Aortic smooth muscle cell (primary cell): Measurements from ENCODE around the gene EXOC3L1. TPM values are rescaled to one million over a fixed set of nuclear protein-coding genes. Genes with fewer than 3 reads are reported as not detected.

Source experiments
- total RNA-seq: library from RNA; depleted of rRNA; stranded (reverse); fragments of >200 nt; gene quantifications from 2 replicates; pipeline ENCODE4 v1.2.3, GENCODE V29; 2014

The EXOC3L1 gene
- 0.25 and 0.66 TPM in 2 replicates for total RNA-seq

DNA sequence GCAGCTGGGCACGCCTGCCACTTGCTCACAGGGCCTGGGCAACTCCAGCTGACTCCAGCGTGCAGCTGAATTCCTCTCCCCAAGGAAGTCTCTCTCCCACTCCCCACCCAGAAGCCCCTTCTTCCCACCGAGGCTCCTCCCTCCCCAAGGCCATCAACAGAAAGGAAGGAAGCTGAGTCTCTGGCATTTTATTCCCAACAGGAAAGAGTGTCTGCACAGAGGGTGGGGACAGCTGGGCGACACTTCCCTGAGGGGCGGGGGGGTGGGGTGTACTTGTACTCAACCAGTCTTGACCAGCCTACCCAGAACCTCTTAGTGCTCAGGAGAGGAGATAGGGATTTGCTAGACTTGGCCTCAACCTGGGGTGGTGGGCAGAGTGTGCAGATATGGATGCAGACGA lies at the start of gene EXOC3L1:
EXOC3L1 (minus strand) TSS at position 96 of the 400 bp plus-strand sequence. CDS start 460 bp downstream, outside the sequence.

DNA sequence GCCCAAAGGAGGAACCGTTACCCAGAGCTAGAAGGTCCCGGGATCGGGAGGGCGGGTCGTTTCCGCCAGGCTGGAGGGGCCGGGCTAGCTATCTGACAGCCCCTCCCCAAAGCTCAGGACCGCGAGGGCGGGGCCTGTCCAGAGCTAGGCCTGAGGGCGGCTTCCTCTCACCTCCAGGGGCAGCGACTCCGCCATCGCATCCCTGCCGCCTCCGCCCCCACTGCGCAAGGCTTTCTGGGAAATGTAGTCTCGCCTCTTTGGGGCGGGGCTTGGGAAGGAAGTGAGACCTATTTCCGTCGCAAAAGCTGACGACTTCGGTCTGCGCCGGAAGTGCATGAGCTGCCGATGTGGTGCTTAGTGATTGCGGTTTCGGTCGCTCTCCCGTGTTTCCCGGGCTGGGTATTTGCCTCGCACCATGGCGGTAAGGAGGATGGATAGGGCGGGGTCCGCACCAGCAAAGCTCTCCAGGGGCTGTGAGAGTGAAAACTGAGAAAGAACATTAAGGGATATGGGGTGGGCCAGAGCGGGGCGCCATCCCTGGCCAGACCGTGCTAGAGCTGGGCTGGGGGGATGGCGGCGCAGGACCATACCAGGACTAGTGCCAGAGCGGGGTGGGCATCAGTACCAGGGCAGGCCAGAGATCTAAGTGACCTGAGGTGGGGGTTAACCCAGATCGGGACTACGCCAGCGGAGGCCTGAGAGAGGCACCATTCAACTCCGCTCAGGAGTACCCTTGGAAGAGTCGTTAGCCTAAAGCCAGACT lies 37.0 kb upstream of the EXOC3L1 start, which contains the start of gene TMEM208:
TMEM208 (plus strand) TSS at position 327 of the 763 bp plus-strand sequence; CDS start at position 416, 89 bp downstream.

GRCh38 chr16:67199011-67199807 lies 9.3 kb upstream of the EXOC3L1 start, which contains the start of gene ELMO3:
TSS of gene ELMO3 (plus strand) at chr16:67199131. CDS start at chr16:67199327, 196 bp downstream.

DNA sequence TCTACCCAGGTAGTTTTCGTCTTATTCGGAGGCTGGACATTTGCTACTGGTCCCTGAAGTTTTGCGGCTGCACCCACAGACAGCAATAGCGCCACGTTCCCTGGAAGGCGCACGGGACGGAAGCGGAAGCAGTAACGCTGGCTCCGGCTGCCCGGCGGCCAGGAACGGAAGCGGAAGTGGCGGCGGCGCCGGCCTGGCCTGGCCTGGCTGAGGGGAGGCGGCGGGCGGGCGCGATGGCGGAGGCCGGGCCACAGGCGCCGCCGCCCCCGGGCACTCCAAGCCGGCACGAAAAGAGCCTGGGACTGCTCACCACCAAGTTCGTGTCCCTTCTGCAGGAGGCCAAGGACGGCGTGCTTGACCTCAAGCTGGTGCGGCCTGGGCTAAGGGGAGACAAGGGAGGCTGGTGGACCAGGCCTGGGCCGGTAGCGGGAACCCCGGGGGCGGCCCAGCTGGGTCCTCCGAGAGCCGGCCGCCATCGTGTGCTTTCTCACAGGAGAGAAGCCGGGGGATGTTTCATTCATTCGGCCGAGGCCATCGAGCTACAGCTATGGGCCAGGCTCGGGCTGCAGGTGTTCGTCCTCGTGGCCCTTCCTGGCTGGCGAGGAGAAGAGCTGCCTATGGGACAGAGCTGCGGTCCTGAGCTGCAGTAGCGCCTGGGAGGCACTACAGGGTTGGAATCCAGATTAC lies 2.2 kb upstream of the EXOC3L1 start, which contains the start of gene E2F4:
E2F4 (plus strand) TSS at position 161 of the 687 bp plus-strand sequence; CDS start at position 234, 73 bp downstream.

GRCh38 chr16:67183627-67184452 lies 6.1 kb downstream of the EXOC3L1 start, which contains the start of gene MATCAP1:
TSS of gene MATCAP1 (minus strand) at chr16:67183963. CDS start at chr16:67180610, 3,353 bp downstream.

DNA sequence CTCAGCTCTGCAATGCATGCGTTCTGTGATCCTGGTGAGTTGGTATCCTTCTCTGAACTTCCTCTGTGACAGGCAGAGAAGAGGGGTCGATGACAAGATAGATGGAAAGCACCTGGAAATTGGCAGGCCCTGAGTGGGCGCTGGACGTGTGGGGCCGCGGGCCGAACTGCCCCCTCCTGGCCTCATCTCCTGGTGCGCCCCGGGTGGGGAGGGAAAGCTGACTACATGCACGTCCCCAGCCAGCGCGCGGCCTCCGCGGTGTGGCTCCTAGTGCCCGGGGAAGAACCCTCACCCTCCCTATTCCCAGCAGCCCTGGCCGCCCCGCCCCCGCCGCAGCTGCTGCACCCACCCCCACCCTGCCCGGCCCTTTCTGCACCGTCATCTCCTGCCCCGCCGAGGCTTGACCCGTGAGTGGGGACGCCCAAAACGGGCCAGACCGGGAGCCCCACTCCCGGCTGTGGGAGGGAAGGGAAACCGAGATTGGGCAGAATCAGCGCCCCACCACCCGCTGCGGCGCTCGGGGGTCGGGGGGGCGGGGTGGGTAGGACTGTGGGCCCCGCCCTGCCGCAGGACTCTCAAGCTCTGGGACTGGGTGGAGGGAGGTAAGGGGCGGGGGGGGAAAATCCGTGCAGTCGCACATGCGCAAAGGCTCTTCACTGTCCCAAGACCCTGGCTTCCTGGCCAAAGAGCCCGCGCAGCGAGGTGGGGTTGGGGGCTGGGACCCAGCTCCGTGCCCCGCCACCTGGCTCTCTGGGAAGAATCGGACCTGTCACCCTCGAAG lies 19.6 kb downstream of the EXOC3L1 start, which contains the start of gene NOL3:
NOL3 (plus strand) TSS at position 371 of the 781 bp plus-strand sequence.

GRCh38 chr16:67164599-67165061 lies 25.3 kb downstream of the EXOC3L1 start, which contains the start of gene HSF4:
TSS of gene HSF4 (plus strand) at chr16:67164745. CDS start at chr16:67164812, 67 bp downstream.

DNA sequence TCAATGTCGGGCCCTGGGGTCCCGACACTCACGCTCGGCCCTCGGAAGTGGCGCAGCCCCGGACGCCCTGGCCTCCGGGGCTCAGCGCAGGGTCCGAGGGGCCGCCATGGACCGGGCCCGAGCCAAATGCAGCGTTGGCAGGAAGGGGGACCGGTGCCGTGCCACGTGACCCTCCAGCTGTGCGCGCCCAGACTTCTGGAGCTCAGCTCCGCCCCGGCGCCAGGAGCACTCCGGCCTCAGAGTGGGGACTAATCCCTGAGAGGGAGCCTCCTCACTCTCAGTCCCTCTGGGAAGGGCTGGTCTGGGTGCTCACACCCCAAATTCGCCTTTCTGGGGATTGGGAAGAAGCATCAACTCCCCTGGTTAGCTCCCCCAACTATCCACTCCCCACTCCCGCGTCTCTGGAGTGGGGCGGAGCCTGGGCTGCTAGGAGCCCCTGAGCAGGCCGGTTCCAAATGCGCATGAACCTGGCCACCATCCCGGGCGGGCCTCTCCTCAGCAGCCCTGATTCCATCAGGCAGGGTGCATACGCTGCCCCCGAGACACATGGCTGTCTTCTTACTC lies 39.0 kb downstream of the EXOC3L1 start, which contains the start of gene B3GNT9:
B3GNT9 (minus strand) TSS at position 166 of the 564 bp plus-strand sequence. CDS start 513 bp downstream, outside the sequence.

Other genes starting within 250 kb of the EXOC3L1 start
- 0.13 and 0.56 TPM in 2 replicates for gene CES3, start 228.9 kb downstream of the EXOC3L1 start, total RNA-seq
- gene CES4A, start 201.5 kb downstream of the EXOC3L1 start, total RNA-seq: 1.3 and 1.4 TPM in 2 replicates
- gene CBFB, start 161.0 kb downstream of the EXOC3L1 start, total RNA-seq: 142 and 160 TPM in 2 replicates
- gene PHAF1, start 80.2 kb downstream of the EXOC3L1 start, total RNA-seq: 12.8 and 13.5 TPM in 2 replicates
- gene B3GNT9, start 39.1 kb downstream of the EXOC3L1 start, total RNA-seq: 36.5 and 44.3 TPM in 2 replicates
- gene TRADD, start 30.2 kb downstream of the EXOC3L1 start, total RNA-seq: 15.9 and 18.1 TPM in 2 replicates
- 7.1 and 7.2 TPM in 2 replicates for gene FBXL8, start 30.2 kb downstream of the EXOC3L1 start, total RNA-seq
- 3.3 and 4.9 TPM in 2 replicates for gene HSF4, start 25.4 kb downstream of the EXOC3L1 start, total RNA-seq
- 23.9 and 25.2 TPM in 2 replicates for gene NOL3, start 19.6 kb downstream of the EXOC3L1 start, total RNA-seq
- 14.4 and 15.2 TPM in 2 replicates for gene MATCAP1, start 6.2 kb downstream of the EXOC3L1 start, total RNA-seq
- gene E2F4, start 2.0 kb upstream of the EXOC3L1 start, total RNA-seq: 36.6 and 42.5 TPM in 2 replicates
- 0.44 and 0.66 TPM in 2 replicates for gene ELMO3, start 9.0 kb upstream of the EXOC3L1 start, total RNA-seq
- 39.9 and 45.7 TPM in 2 replicates for gene TMEM208, start 37.0 kb upstream of the EXOC3L1 start, total RNA-seq
- 9.5 and 15.2 TPM in 2 replicates for gene FHOD1, start 57.3 kb upstream of the EXOC3L1 start, total RNA-seq
- 0.31 and 0.66 TPM in 2 replicates for gene SLC9A5, start 58.8 kb upstream of the EXOC3L1 start, total RNA-seq
- gene PLEKHG4, start 89.4 kb upstream of the EXOC3L1 start, total RNA-seq: 11.6 and 24.0 TPM in 2 replicates
- under 0.01 TPM in 1 of 2 replicates, not detected in the other for gene KCTD19, start 136.6 kb upstream of the EXOC3L1 start, total RNA-seq
- gene LRRC36, start 136.7 kb upstream of the EXOC3L1 start, total RNA-seq: not detected in 2 replicates
- gene TPPP3, start 203.4 kb upstream of the EXOC3L1 start, total RNA-seq: 0.50 and 0.66 TPM in 2 replicates
- gene ZDHHC1, start 226.3 kb upstream of the EXOC3L1 start, total RNA-seq: 5.2 and 6.3 TPM in 2 replicates
- not detected in 2 replicates for gene HSD11B2, start 241.0 kb upstream of the EXOC3L1 start, total RNA-seq